ENCODE data around the gene FAM229A. TPM values are rescaled to one million over a fixed set of nuclear protein-coding genes. Genes with fewer than 3 reads are reported as not detected.
A peak's percentile ranks its signal among the peaks of the same experiment; 100 is the strongest.

Gene FAM229A
- total RNA-seq, 1 donor from 2014 or later: 4.0 TPM

- Mint-ChIP-seq H3K4me1 (ENCODE audit: low read depth) (peaks cover 35% of the 10 kb centered on the region), H3K36me3 (ENCODE audit: low read depth) (no peaks in the 10 kb centered on the region), H3K27me3 (ENCODE audit: insufficient read depth) (no peaks in the 10 kb centered on the region), H3K4me3 (peak overlapping the region; percentile 38), H3K9me3 (no peaks in the 10 kb centered on the region), H3K27ac (peak overlapping the region; percentile 59)
- no peak for DNase-seq (ENCODE audit: low spot score)
- intact Hi-C loops (cut with micrococcal nuclease): no loop called here
Measured at GRCh38 chr1:32352239-32352745, 10.0 kb downstream of the FAM229A start.

- Mint-ChIP-seq H3K27me3 (ENCODE audit: insufficient read depth) (peaks cover 6% of the 10 kb centered on the region), H3K36me3 (ENCODE audit: low read depth) (no peaks in the 10 kb centered on the region), H3K27ac (peak overlapping the region; percentile 53), H3K4me3 (peak overlapping the region; percentile 82), H3K9me3 (no peaks in the 10 kb centered on the region), H3K4me1 (ENCODE audit: low read depth) (peaks cover 35% of the 10 kb centered on the region)
- DNase-seq (ENCODE audit: low spot score): peak; percentile 89
- intact Hi-C loops (cut with micrococcal nuclease): loop anchor here (1.0 kb wide), 6 partner anchors 9 to 279 kb away; partner anchors contain the start of genes BSDC1, HDAC1 and TMEM39B
Measured at GRCh38 chr1:32351399-32352238, 10.7 kb downstream of the FAM229A start.

GRCh38 chr1:32350785-32351398 lies 11.4 kb downstream of the FAM229A start:
- Mint-ChIP-seq H3K4me1 (ENCODE audit: low read depth) (peaks cover 35% of the 10 kb centered on the region), H3K9me3 (no peaks in the 10 kb centered on the region), H3K27ac (peak overlapping the region; percentile 53), H3K36me3 (ENCODE audit: low read depth) (no peaks in the 10 kb centered on the region), H3K4me3 (peak overlapping the region; percentile 82), H3K27me3 (ENCODE audit: insufficient read depth) (peaks cover 11% of the 10 kb centered on the region)
- no peak for DNase-seq (ENCODE audit: low spot score)
- intact Hi-C loops (cut with micrococcal nuclease): loop anchor here (1.0 kb wide), 6 partner anchors 9 to 279 kb away; partner anchors contain the start of genes BSDC1, HDAC1 and TMEM39B

GRCh38 chr1:32349211-32349708 lies 13.0 kb downstream of the FAM229A start:
- Mint-ChIP-seq H3K36me3 (ENCODE audit: low read depth) (no peaks in the 10 kb centered on the region), H3K27ac (no peak overlapping the region), H3K27me3 (ENCODE audit: insufficient read depth) (peaks cover 11% of the 10 kb centered on the region), H3K4me1 (ENCODE audit: low read depth) (peaks cover 35% of the 10 kb centered on the region), H3K9me3 (no peaks in the 10 kb centered on the region), H3K4me3 (no peak overlapping the region)
- intact Hi-C loops (cut with micrococcal nuclease): no loop called here
- DNase-seq (ENCODE audit: low spot score): no peak

- no peak for DNase-seq (ENCODE audit: low spot score)
- Mint-ChIP-seq H3K27ac (no peak overlapping the region), H3K4me1 (ENCODE audit: low read depth) (peaks cover 35% of the 10 kb centered on the region), H3K4me3 (no peak overlapping the region), H3K36me3 (ENCODE audit: low read depth) (no peaks in the 10 kb centered on the region), H3K27me3 (ENCODE audit: insufficient read depth) (peaks cover 15% of the 10 kb centered on the region), H3K9me3 (no peaks in the 10 kb centered on the region)
- intact Hi-C loops (cut with micrococcal nuclease): no loop called here
Measured at GRCh38 chr1:32346532-32347157, 15.6 kb downstream of the FAM229A start.

- Mint-ChIP-seq H3K36me3 (ENCODE audit: low read depth) (no peaks in the 10 kb centered on the region), H3K4me1 (ENCODE audit: low read depth) (peaks cover 29% of the 10 kb centered on the region), H3K9me3 (no peaks in the 10 kb centered on the region), H3K27me3 (ENCODE audit: insufficient read depth) (peaks cover 15% of the 10 kb centered on the region), H3K27ac (no peak overlapping the region), H3K4me3 (no peak overlapping the region)
- intact Hi-C loops (cut with micrococcal nuclease): no loop called here
- DNase-seq (ENCODE audit: low spot score): no peak
Measured at GRCh38 chr1:32345289-32345827, 16.9 kb downstream of the FAM229A start.

GRCh38 chr1:32342704-32343103 lies 19.6 kb downstream of the FAM229A start:
- Mint-ChIP-seq H3K27me3 (ENCODE audit: insufficient read depth) (peaks cover 15% of the 10 kb centered on the region), H3K27ac (peak overlapping the region; percentile 54), H3K4me1 (ENCODE audit: low read depth) (peaks cover 30% of the 10 kb centered on the region), H3K36me3 (ENCODE audit: low read depth) (peaks cover 2% of the 10 kb centered on the region), H3K4me3 (no peak overlapping the region), H3K9me3 (no peaks in the 10 kb centered on the region)
- no peak for DNase-seq (ENCODE audit: low spot score)
- intact Hi-C loops (cut with micrococcal nuclease): loop anchor here (1.0 kb wide), 1 partner anchor 9 kb away; no protein-coding TSS in a partner anchor

- Mint-ChIP-seq H3K4me3 (no peak overlapping the region), H3K9me3 (no peaks in the 10 kb centered on the region), H3K27me3 (ENCODE audit: insufficient read depth) (peaks cover 12% of the 10 kb centered on the region), H3K4me1 (ENCODE audit: low read depth) (peaks cover 37% of the 10 kb centered on the region), H3K36me3 (ENCODE audit: low read depth) (peaks cover 2% of the 10 kb centered on the region), H3K27ac (no peak overlapping the region)
- no peak for DNase-seq (ENCODE audit: low spot score)
- intact Hi-C loops (cut with micrococcal nuclease): loop anchor here (1.0 kb wide), 1 partner anchor 9 kb away; no protein-coding TSS in a partner anchor
Measured at GRCh38 chr1:32341971-32342370, 20.3 kb downstream of the FAM229A start.

GRCh38 chr1:32341186-32341757 lies 21.0 kb downstream of the FAM229A start:
- Mint-ChIP-seq H3K36me3 (ENCODE audit: low read depth) (peaks cover 2% of the 10 kb centered on the region), H3K9me3 (no peaks in the 10 kb centered on the region), H3K27me3 (ENCODE audit: insufficient read depth) (peaks cover 7% of the 10 kb centered on the region), H3K27ac (no peak overlapping the region), H3K4me3 (no peak overlapping the region), H3K4me1 (ENCODE audit: low read depth) (peaks cover 40% of the 10 kb centered on the region)
- no peak for DNase-seq (ENCODE audit: low spot score)
- intact Hi-C loops (cut with micrococcal nuclease): no loop called here

GRCh38 chr1:32339363-32339978 lies 22.8 kb downstream of the FAM229A start:
- no peak overlapping the region for H3K4me3 Mint-ChIP-seq
- H3K27ac Mint-ChIP-seq: no peak overlapping the region
- intact Hi-C loops (cut with micrococcal nuclease): loop anchor here (10.0 kb wide), 1 partner anchor 405 kb away; the partner anchor contains the start of gene PTP4A2
- DNase-seq (ENCODE audit: low spot score): no peak
- peaks cover 2% of the 10 kb centered on the region for H3K36me3 Mint-ChIP-seq (ENCODE audit: low read depth)
- H3K27me3 Mint-ChIP-seq (ENCODE audit: insufficient read depth): peaks cover 4% of the 10 kb centered on the region
- no peaks in the 10 kb centered on the region for H3K9me3 Mint-ChIP-seq
- H3K4me1 Mint-ChIP-seq (ENCODE audit: low read depth): peaks cover 46% of the 10 kb centered on the region

- peaks cover 54% of the 10 kb centered on the region for H3K4me1 Mint-ChIP-seq (ENCODE audit: low read depth)
- H3K27ac Mint-ChIP-seq: no peak overlapping the region
- intact Hi-C loops (cut with micrococcal nuclease): loop anchor here (10.0 kb wide), 1 partner anchor 404 kb away; the partner anchor contains the start of gene PTP4A2
Measured at GRCh38 chr1:32338637-32339145, 23.6 kb downstream of the FAM229A start.

More at GRCh38 chr1:32338637-32339145, 23.6 kb downstream of the FAM229A start:
- Mint-ChIP-seq H3K4me3 (no peak overlapping the region), H3K36me3 (ENCODE audit: low read depth) (peaks cover 6% of the 10 kb centered on the region), H3K27me3 (ENCODE audit: insufficient read depth) (peaks cover 4% of the 10 kb centered on the region), H3K9me3 (no peaks in the 10 kb centered on the region)
- DNase-seq (ENCODE audit: low spot score): no peak
